GM18951 (cell line): ENCODE data around the gene INPP4B.

Source experiments
- POLR2A ChIP-seq: IDR thresholded peaks from 4 replicates; pipeline ENCODE4 v1.6.1; 2011; ENCODE audit warnings: mild to moderate bottlenecking; ENCODE audit not compliant: insufficient read length, insufficient read depth; ENCODE audit errors: extremely low read depth
- in situ Hi-C: fragments of 300-500 bp; cut with MboI; formaldehyde crosslinking; loops from one replicate; pipeline ENCODE4 v1.12.0; 2022; ENCODE audit warnings: low sequenced_read_pairs, mixed read lengths, inconsistent platforms; ENCODE audit not compliant: unreplicated experiment

Gene INPP4B

GRCh38 chr4:142348613-142349021 is 497.5 kb downstream of the INPP4B start:
- no peak for TF ChIP-seq POLR2A
- in situ Hi-C loops, result no loop called here

- in situ Hi-C loops, result no loop called here
- TF ChIP-seq POLR2A, result no peak
Measured at GRCh38 chr4:142347241-142347640, 498.9 kb downstream of the INPP4B start.

GRCh38 chr4:142345924-142346323 is 500.2 kb downstream of the INPP4B start:
- TF ChIP-seq POLR2A, result no peak

GRCh38 chr4:142341268-142341667 is 504.8 kb downstream of the INPP4B start:
- TF ChIP-seq POLR2A, result no peak
- in situ Hi-C loops, result no loop called here

More at GRCh38 chr4:142345924-142346323, 500.2 kb downstream of the INPP4B start:
- in situ Hi-C loops, result no loop called here

GRCh38 chr4:142339053-142339452 is 507.0 kb downstream of the INPP4B start:
- in situ Hi-C loops, result no loop called here
- no peak for TF ChIP-seq POLR2A

GRCh38 chr4:142336251-142336934 is 509.7 kb downstream of the INPP4B start:
- in situ Hi-C loops, result no loop called here

GRCh38 chr4:142334931-142335330 is 511.2 kb downstream of the INPP4B start:
- no peak for TF ChIP-seq POLR2A

More at GRCh38 chr4:142336251-142336934, 509.7 kb downstream of the INPP4B start:
- TF ChIP-seq POLR2A, result no peak

GRCh38 chr4:142331646-142332045 is 514.5 kb downstream of the INPP4B start:
- no peak for TF ChIP-seq POLR2A
- in situ Hi-C loops, result no loop called here

More at GRCh38 chr4:142334931-142335330, 511.2 kb downstream of the INPP4B start:
- in situ Hi-C loops, result no loop called here

- in situ Hi-C loops, result no loop called here
- TF ChIP-seq POLR2A, result no peak
Measured at GRCh38 chr4:142331132-142331531, 515.0 kb downstream of the INPP4B start.

- in situ Hi-C loops, result no loop called here
- no peak for TF ChIP-seq POLR2A
Measured at GRCh38 chr4:142330311-142330710, 515.8 kb downstream of the INPP4B start.

GRCh38 chr4:142329313-142329712 is 516.8 kb downstream of the INPP4B start:
- in situ Hi-C loops, result no loop called here

GRCh38 chr4:142326181-142326580 is 519.9 kb downstream of the INPP4B start:
- TF ChIP-seq POLR2A, result no peak
- in situ Hi-C loops, result no loop called here

More at GRCh38 chr4:142329313-142329712, 516.8 kb downstream of the INPP4B start:
- TF ChIP-seq POLR2A, result no peak

- in situ Hi-C loops, result no loop called here
Measured at GRCh38 chr4:142324572-142324971, 521.5 kb downstream of the INPP4B start.

GRCh38 chr4:142322996-142323395 is 523.1 kb downstream of the INPP4B start:
- no peak for TF ChIP-seq POLR2A
- in situ Hi-C loops, result no loop called here

More at GRCh38 chr4:142324572-142324971, 521.5 kb downstream of the INPP4B start:
- no peak for TF ChIP-seq POLR2A
